Occipital lobe (tissue), 2 donors: ENCODE measurements around the gene TSSK3. TPM values are rescaled to one million over a fixed set of nuclear protein-coding genes. Genes with fewer than 3 reads are reported as not detected.
"Not testable (repeated sequence)": the region's sequence is repeated elsewhere in the genome, so short reads cannot be mapped to it uniquely, and the experiment has no call there.

Experiments
- DNase-seq: peaks from one replicate; lab custom pipeline; 2025; lab: John Stamatoyannopoulos, UW
- total RNA-seq: library from RNA; depleted of rRNA; stranded (reverse); fragments of >200 nt; gene quantifications from one replicate; pipeline ENCODE4 v1.2.3, GENCODE V29; 2014

The TSSK3 gene
- total RNA-seq, 1 donor from 2014 or later, result not detected

DNA sequence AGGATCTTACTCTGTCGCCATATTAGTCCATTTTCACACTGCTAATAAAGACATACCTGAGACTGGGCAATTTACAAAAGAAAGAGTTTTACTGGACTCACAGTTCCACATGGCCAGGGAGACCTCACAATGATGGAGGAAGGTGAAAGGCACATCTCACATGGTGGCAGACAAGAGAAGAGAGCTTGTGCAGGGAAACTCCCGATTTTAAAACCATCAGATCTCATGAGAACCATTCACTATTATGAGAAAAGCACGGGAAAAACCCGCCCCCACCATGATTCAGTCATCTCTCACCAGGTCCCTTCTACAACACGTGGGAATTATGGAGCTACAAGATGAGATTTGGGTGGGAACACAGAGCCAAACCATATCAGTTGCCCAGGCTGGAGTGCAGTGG is 34.2 kb downstream of the TSSK3 start:
- not testable (repeated sequence) for DNase-seq

- no peak for DNase-seq
Observed at GRCh38 chr1:32398401-32398800, 36.1 kb downstream of the TSSK3 start.

DNA sequence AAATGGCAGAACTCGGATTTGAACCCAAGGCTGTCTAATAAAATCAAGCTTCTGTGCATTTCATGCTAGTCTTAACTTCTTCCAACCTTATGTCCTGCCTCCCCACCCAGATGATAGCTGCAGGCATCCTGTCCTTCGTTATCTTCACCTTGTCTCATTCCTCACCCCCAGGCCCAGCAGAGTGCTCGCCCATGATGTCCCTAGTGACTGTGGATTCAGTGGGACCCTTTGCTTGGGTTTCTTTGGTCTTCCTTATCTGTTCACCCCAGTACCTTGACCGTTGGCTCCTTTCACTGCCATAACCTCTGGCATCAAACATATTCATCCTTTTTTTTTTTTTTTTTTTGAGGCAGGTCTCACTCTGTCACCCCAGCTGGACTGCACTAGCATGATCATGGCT is 37.5 kb downstream of the TSSK3 start:
- no peak for DNase-seq

- peak; percentile 78 for DNase-seq
Observed at GRCh38 chr1:32400876-32401631, 38.7 kb downstream of the TSSK3 start.

GRCh38 chr1:32404946-32405345 is 42.6 kb downstream of the TSSK3 start:
- no peak for DNase-seq

DNA sequence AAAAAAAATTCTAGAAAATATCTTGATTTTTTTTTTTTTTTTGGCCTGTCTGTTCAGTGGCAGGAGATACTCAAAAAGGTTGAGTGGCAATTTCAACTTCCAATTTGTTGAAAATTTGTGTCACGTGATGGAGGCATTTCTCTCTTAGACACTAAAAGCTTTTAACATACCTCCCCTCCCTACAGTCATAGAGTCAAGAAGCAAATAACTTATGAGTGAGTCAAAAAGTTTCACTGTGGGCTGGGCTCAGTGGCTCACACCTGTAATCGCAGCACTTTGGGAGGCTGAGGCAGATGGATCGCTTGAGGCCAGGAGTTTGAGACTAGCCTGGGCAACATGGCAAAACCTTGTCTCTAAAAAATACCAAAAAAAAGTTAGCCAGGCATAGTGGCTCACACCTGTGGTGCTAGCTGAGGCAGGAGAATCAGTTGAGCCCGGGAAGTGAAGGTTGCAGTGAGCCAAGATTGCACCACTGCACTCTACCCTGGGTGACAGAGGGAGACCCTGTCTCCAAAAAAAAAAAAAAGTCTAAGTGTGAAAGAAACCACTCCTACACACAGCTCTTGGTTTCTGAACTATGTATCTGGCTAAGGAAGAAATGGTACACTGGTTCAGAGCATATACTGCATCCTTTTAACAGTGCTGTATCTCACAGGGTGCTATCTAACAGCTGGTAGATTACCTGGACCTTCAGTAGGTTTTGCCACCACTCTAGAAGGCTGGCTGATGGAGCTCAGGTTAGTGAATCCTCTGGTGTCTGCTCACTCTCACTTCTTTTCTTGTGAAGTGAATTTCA is 43.5 kb downstream of the TSSK3 start:
- DNase-seq, result no peak

- DNase-seq, result no peak
Observed at GRCh38 chr1:32406629-32407111, 44.3 kb downstream of the TSSK3 start.

- no peak for DNase-seq
Observed at GRCh38 chr1:32411261-32411660, 48.9 kb downstream of the TSSK3 start.

DNA sequence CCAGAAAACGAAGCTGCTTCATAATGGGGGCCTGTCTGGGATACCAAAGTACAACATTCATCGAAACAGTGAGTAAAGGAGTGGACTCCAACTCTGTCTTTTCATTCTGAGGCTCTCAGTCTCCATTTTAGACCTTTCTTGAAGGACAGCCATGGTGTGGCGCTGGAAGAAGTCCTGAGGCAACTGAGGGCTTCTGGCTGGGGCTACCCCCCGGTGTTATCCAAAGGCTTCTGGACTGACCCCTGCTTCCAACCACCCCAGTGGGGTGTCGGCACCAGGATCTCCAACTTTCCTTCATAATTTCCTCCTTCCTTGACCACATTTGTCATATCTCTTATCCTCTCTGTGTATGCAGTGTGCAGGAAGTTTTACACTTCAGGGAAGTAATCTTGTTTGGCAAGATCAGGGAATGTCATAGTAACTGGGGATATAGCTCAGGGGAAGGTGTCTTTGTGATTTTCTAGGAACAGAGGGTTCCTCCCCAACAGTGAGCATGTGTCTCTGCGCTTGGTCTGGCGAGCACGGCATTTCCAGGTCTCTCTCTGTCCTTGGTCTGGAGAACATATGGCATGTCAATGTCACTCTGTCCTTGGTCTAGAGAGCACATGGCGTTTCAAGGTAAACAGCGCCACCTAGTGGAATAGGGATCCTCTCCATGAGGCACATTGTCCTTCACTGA is 51.3 kb downstream of the TSSK3 start:
- no peak for DNase-seq

Other genes with a start within 250 kb of the TSSK3 start
- gene TXLNA, start 182.9 kb upstream of the TSSK3 start, total RNA-seq, result 21.1 TPM
- 31.7 TPM for gene CCDC28B, start 161.9 kb upstream of the TSSK3 start, total RNA-seq
- gene IQCC, start 156.9 kb upstream of the TSSK3 start, total RNA-seq, result 2.3 TPM
- not detected for gene DCDC2B, start 153.4 kb upstream of the TSSK3 start, total RNA-seq
- gene TMEM234, start 140.2 kb upstream of the TSSK3 start, total RNA-seq, result 9.8 TPM
- gene EIF3I, start 140.1 kb upstream of the TSSK3 start, total RNA-seq, result 79.7 TPM
- 2.0 TPM for gene FAM167B, start 115.3 kb upstream of the TSSK3 start, total RNA-seq
- not detected for gene LCK, start 111.3 kb upstream of the TSSK3 start, total RNA-seq
- gene HDAC1, start 70.5 kb upstream of the TSSK3 start, total RNA-seq, result 19.8 TPM
- 356 TPM for gene MARCKSL1, start 26.3 kb upstream of the TSSK3 start, total RNA-seq
- 1.6 TPM for gene FAM229A, start 54 bp upstream of the TSSK3 start, total RNA-seq
- 60.7 TPM for gene BSDC1, start 31.9 kb downstream of the TSSK3 start, total RNA-seq
- gene ZBTB8B, start 102.5 kb downstream of the TSSK3 start, total RNA-seq, result 14.0 TPM
- 38.1 TPM for gene ZBTB8A, start 176.9 kb downstream of the TSSK3 start, total RNA-seq